Pancreas (tissue), 10 donors: ENCODE results near the gene AURKAIP1. TPM values are rescaled to one million over a fixed set of nuclear protein-coding genes. Genes with fewer than 3 reads are reported as not detected.

Source experiments
- ATAC-seq, 4 donors: fragments of 200-7000 bp; cut with Tn5 transposase; one replicate each; pipeline versions ENCODE4 v1.8.0 to v1.9.1; 2020; ENCODE audit warnings: mild to moderate bottlenecking in 4 of 4, moderate library complexity in 4 of 4
- DNase-seq, 6 donors: peaks; one replicate each; pipeline ENCODE4 v3.0.0-alpha.2; 2020
- FAIRE-seq: peaks from 2 replicates; lab custom pipeline; 2012; peaks lifted over from hg19 to GRCh38; lab: Jason Lieb, UNC
- H3K27ac ChIP-seq, 4 donors: fragments of 200-600 bp; sonication (generic); 1 replicate in 3 of 4; 2 replicates in 1 of 4; pipeline versions ENCODE4 v1.5.0 to v1.8.0; 2020
- H3K27me3 ChIP-seq, 4 donors: fragments of 200-600 bp; one replicate each; pipeline ENCODE4 v1.8.0; 2021
- H3K36me3 ChIP-seq, 3 donors: fragments of 200-600 bp; sonication (generic) in 1 of 3; one replicate each; pipeline versions ENCODE4 v1.5.0 to v1.8.0; 2020 to 2021
- H3K4me1 ChIP-seq, 3 donors: fragments of 200-600 bp; one replicate each; pipeline ENCODE4 v1.8.0; 2021
- H3K4me3 ChIP-seq, 4 donors: fragments of 200-600 bp; sonication (generic) in 2 of 4; one replicate each; pipeline versions ENCODE4 v1.5.0 to v1.8.0; 2020 to 2021
- H3K9me3 ChIP-seq, 4 donors: fragments of 200-600 bp; one replicate each; pipeline ENCODE4 v1.8.0; 2021
- WGBS, 2 donors: extraction: QIAGEN DNeasy Blood & Tissue Kit; methylation state at CpG; one replicate each; pipeline ENCODE4 v1.1.7; 2013; 5-methylcytosine and 5-hydroxymethylcytosine counted together
- intact Hi-C, 3 donors: fragments of 100-400 bp; cut with DNase I; formaldehyde crosslinking; loops; one replicate each; pipeline versions ENCODE4 v1.11.1 to v1.14.2; 2022
- polyA plus RNA-seq, 2 donors: library from polyadenylated mRNA; stranded (reverse); fragments of 200-250 nt; gene quantifications; one replicate each; pipeline ENCODE4 v1.2.3, GENCODE V29; 2013
- total RNA-seq, 6 donors: library from RNA; stranded (reverse); fragmentation: NEBNext Ultra II Directional in 4 of 6; extraction: Animal tissue kit (Norgen Biotek cat#: 25700) in 4 of 6; gene quantifications; one replicate each; pipeline versions ENCODE4 v1.2.1 to v1.2.4, GENCODE V29; 2021 to 2023
- TF ChIP-seq, protein P1 (sequence below), 4 donors: fragments of 200-600 bp; sonication (generic) in 3 of 4; IDR thresholded peaks; one replicate each; pipeline versions ENCODE4 v1.5.0 to v1.8.0; 2021; ENCODE audit warnings: antibody characterized with exemption in 4 of 4
- donor health status: healthy with polysubstance abuse.
- donor health status: DM: no; HTN: no; CAD: no; lungs with moderate emphysema.
- donor health status: DM: no; HTN: no; CAD: no.
- donor health status: control.
- donor health status: control.
- donor health status: Bipolar disorder and iron deficiency.
- donor health status: DM: yes; HTN: yes; CAD: no.
- donor health status: DM: no; HTN: no; CAD: no.
- donor health status: DM: no; HTN: no; CAD: no.
- donor health status: DM: yes; HTN: yes; CAD: no.

The AURKAIP1 gene
- total and polyA plus RNA-seq, 8 donors, result 52.8 to 161 (median 64.9) TPM

- peak in 1 of 6 donors; percentile 21 for DNase-seq
- WGBS, 2 donors, result 92 to 95% methylated on average over 17 of the region's 17 CpGs
Observed at GRCh38 chr1:1341549-1342021, 33.4 kb downstream of the AURKAIP1 start.

DNA sequence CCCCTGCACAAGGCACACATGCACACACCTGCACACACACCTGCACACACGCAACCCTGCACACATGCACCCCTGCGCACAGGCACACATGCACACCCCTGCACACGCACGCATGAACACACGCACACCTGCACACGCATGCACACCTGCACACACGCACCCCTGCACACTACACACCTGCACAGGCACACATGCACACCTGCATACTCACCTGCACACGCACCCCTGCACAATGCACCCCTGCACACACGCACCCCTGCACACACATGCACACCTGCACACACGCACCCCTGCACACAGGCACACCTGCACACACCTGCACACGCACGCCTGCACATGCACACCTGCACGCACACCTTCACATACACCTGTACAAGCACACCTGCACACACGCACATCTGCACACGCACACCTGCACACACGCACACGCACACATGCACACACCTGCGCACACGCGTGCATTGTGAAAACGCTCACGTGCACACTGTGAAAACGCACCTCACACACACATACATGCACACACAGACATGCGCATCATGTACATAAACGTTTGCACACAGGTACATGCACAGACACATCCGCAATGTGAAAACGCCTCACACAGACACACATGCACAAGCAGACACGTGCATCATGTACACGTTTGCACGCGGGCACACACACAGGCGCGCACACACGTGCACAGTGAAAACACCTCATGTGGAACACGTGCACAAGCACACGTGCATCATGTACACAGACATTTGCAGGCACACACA lies 34.0 kb downstream of the AURKAIP1 start:
- Histone ChIP-seq H3K4me1 (peaks cover under 1 to 8% (median 2%) of the 10 kb centered on the region in 3 donors), H3K36me3 (peaks cover 0 to 22% (median 5%) of the 10 kb centered on the region in 3 donors), H3K4me3 (no peak overlapping the region), H3K27ac (no peak overlapping the region), H3K9me3 (no peaks in the 10 kb centered on the region), H3K27me3 (no peaks in the 10 kb centered on the region)
- TF ChIP-seq, protein P1, sequence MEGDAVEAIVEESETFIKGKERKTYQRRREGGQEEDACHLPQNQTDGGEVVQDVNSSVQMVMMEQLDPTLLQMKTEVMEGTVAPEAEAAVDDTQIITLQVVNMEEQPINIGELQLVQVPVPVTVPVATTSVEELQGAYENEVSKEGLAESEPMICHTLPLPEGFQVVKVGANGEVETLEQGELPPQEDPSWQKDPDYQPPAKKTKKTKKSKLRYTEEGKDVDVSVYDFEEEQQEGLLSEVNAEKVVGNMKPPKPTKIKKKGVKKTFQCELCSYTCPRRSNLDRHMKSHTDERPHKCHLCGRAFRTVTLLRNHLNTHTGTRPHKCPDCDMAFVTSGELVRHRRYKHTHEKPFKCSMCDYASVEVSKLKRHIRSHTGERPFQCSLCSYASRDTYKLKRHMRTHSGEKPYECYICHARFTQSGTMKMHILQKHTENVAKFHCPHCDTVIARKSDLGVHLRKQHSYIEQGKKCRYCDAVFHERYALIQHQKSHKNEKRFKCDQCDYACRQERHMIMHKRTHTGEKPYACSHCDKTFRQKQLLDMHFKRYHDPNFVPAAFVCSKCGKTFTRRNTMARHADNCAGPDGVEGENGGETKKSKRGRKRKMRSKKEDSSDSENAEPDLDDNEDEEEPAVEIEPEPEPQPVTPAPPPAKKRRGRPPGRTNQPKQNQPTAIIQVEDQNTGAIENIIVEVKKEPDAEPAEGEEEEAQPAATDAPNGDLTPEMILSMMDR (IDR thresholded peaks at IDR 0.05), result no peak
- intact Hi-C loops, result no loop called here
- WGBS, 2 donors, result 90 to 92% methylated on average over 36 of the region's 36 CpGs
- no peak for ATAC-seq
- FAIRE-seq, result no peak
- DNase-seq, result no peak

More at GRCh38 chr1:1341549-1342021, 33.4 kb downstream of the AURKAIP1 start:
- FAIRE-seq (no peak), ATAC-seq (no peak)
- no peak overlapping the region for H3K27ac ChIP-seq
- peaks cover 7 to 14% (median 8%) of the 10 kb centered on the region in 3 donors for H3K4me1 ChIP-seq
- no peaks in the 10 kb centered on the region for H3K27me3 ChIP-seq
- no peaks in the 10 kb centered on the region for H3K9me3 ChIP-seq
- no peak overlapping the region for H3K4me3 ChIP-seq
- H3K36me3 ChIP-seq, result peaks cover 0 to 22% (median 5%) of the 10 kb centered on the region in 3 donors
- intact Hi-C loops, result no loop called here
- TF ChIP-seq, protein P1 (IDR thresholded peaks at IDR 0.05), result no peak

DNA sequence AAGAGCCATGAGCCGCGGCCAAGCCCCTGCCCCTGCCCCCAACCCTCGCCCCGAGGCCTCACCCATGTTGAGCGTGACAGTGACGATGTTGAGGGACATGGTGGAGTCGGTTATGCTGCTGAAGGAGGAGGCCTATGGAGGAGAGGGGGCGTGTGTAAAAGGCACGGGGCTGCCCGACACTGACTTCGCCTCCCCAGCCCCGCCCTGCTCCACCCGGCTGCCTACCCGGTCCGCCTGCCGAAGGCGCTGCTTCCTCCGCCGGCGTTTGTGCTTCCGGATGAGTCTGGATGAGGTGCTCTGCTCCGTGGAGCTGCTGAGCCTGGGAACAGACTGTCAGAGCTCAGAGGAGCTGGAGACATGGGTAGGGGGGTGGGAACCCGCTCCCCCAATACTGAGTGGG lies 34.8 kb downstream of the AURKAIP1 start:
- WGBS, 2 donors, result 91 to 93% methylated on average over 23 of the region's 23 CpGs
- TF ChIP-seq, protein P1 (IDR thresholded peaks at IDR 0.05), result no peak

GRCh38 chr1:1338278-1338677 lies 36.7 kb downstream of the AURKAIP1 start:
- H3K9me3 ChIP-seq, result no peaks in the 10 kb centered on the region
- H3K27me3 ChIP-seq, result no peaks in the 10 kb centered on the region
- peaks cover 0 to 22% (median 5%) of the 10 kb centered on the region in 3 donors for H3K36me3 ChIP-seq
- 96% methylated on average over 33 to 36 of the region's 36 CpGs for WGBS, 2 donors
- no peak overlapping the region for H3K27ac ChIP-seq
- FAIRE-seq (no peak), ATAC-seq (no peak), DNase-seq (no peak)
- TF ChIP-seq, protein P1 (IDR thresholded peaks at IDR 0.05), result no peak
- intact Hi-C loops, result no loop called here
- H3K4me1 ChIP-seq, result no peaks in the 10 kb centered on the region
- H3K4me3 ChIP-seq, result no peak overlapping the region

More for the DNA sequence above, 34.8 kb downstream of the AURKAIP1 start:
- Histone ChIP-seq H3K27me3 (no peaks in the 10 kb centered on the region), H3K9me3 (no peaks in the 10 kb centered on the region), H3K27ac (no peak overlapping the region), H3K4me1 (peaks cover 0 to 1% (median 0%) of the 10 kb centered on the region in 3 donors), H3K4me3 (no peak overlapping the region), H3K36me3 (peaks cover 0 to 22% (median 5%) of the 10 kb centered on the region in 3 donors)
- DNase-seq (no peak), FAIRE-seq (no peak), ATAC-seq (no peak)
- intact Hi-C loops, result no loop called here

DNA sequence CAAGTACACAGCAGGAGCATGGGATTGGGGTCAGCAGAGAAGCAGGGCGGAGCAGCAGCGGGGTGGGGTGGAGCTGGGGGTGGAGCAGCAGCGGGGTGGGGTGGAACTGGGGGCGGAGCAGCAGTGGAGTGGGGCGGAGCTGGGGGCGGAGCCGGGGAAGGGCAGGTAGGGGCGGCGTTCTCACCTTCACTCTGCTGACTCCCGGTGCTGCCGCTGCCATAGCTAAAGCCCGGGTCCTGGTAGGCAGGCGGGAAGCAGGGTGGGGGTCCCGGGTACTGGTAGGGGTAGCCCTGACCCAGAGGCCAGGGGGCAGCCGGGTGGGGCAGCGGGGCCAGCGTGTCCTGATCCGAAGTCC lies 37.2 kb downstream of the AURKAIP1 start:
- H3K27ac ChIP-seq, result no peak overlapping the region

More for the DNA sequence above, 37.2 kb downstream of the AURKAIP1 start:
- no peaks in the 10 kb centered on the region for H3K27me3 ChIP-seq
- FAIRE-seq (no peak), ATAC-seq (peak in 2 of 4 donors; percentile 47 to 51), DNase-seq (no peak)
- no peak overlapping the region for H3K4me3 ChIP-seq
- H3K4me1 ChIP-seq, result no peaks in the 10 kb centered on the region
- peaks cover 0 to 22% (median 5%) of the 10 kb centered on the region in 3 donors for H3K36me3 ChIP-seq
- no peaks in the 10 kb centered on the region for H3K9me3 ChIP-seq
- intact Hi-C loops, result no loop called here
- WGBS, 2 donors, result 84 to 86% methylated on average over 14 to 18 of the region's 18 CpGs
- TF ChIP-seq, protein P1 (IDR thresholded peaks at IDR 0.05), result no peak
